GM21825 (cell line): Measurements from ENCODE around the gene PACRG.

Experiments
- ATAC-seq: cut with Tn5 transposase; IDR thresholded peaks from one replicate; pipeline ENCODE4 v1.9.1; 2021; ENCODE audit warnings: mild to moderate bottlenecking, moderate library complexity; ENCODE audit not compliant: unreplicated experiment

PACRG gene

DNA sequence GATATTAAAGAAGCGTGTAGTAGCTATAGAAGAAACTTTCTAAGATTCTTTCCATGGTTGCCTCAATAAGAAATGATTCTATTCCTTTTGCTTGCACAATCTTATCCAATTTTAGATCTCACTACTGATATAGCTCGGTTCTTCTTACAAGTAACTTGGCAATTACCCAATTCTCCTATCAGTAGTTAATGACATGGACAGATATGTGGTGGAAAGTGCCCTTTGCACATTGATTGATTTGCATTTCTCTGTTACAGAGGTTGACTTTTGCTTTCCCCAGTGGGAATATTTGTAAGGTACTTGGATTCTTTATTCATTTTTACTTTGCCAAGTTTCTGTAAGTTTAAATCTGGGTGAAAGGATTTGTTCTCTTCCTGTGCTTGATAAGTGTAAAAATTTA is 593.0 kb downstream of the PACRG start:
- ATAC-seq, result no peak

DNA sequence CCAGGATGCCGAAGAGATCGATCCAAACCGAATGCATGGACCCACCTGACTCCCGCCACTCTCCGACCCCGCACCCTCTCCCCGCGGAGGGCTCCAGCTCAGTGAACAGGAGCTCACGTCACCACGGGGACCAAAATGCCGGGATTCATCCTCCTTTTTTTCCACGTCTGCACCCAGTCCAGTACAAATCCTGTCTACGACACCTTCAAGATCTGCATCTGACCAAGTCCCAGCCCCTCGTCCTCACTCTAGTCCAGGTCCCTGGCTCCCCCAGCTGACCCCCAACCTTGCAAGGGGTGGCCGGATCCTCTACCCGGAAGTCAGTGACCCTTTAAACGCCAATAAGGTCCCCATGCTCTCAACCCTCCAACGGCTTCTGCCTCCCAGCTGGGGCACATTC is 593.9 kb downstream of the PACRG start:
- ATAC-seq, result no peak

DNA sequence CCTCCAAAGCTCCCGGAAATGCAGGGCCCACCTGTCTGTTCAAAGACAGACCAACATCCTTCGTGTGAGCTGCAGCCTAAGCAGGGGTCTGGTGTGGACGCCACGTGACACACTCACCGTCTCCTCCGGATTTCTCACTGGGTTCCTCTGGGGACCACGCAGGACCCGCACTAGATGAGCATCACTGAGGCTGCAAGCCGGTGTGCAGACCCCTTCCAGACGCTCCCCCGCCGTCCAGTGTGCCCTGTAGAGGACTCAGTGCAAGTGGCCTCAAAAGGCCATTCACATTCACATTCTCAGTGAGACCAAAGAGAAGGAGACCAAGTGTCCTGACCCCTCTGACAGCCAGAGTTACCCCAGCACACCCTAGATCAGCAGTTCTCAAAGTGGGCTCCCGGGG is 595.5 kb downstream of the PACRG start:
- ATAC-seq, result no peak

DNA sequence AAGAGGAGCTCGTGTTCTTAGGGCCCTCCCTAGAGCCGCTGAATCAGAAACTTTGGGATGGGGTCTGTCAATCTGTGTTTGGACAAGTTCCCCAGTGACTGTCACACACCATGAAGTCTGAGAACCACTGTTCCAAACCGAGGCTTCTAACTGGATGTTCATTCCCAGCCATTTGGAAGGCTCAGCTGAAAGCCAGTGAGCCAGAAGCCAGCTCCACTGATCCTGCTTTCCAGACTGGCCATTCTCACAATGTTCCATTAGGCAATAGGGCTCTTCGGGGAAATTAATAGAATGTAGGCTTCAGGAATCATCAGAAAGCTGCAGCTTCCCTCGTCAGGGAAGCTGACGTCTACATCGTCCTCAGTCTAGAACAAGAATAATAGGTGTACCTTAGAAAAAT is 595.9 kb downstream of the PACRG start:
- no peak for ATAC-seq

DNA sequence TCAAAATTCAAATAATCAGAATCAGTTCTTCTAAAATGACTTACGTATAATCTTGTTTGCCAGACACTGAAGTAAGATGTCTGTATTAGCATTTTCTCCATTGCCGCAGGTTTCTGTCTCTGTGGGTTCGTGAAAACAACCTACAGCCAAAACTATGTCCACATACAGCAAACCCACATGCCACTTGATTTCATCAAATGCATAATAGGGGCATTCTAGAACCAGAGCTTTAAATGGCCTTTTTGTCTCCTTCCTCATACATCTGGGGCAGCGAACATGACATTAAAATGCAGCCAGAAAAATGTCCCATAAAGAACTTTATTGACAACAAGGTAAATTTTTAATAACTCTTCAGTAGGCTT is 596.5 kb downstream of the PACRG start:
- no peak for ATAC-seq

DNA sequence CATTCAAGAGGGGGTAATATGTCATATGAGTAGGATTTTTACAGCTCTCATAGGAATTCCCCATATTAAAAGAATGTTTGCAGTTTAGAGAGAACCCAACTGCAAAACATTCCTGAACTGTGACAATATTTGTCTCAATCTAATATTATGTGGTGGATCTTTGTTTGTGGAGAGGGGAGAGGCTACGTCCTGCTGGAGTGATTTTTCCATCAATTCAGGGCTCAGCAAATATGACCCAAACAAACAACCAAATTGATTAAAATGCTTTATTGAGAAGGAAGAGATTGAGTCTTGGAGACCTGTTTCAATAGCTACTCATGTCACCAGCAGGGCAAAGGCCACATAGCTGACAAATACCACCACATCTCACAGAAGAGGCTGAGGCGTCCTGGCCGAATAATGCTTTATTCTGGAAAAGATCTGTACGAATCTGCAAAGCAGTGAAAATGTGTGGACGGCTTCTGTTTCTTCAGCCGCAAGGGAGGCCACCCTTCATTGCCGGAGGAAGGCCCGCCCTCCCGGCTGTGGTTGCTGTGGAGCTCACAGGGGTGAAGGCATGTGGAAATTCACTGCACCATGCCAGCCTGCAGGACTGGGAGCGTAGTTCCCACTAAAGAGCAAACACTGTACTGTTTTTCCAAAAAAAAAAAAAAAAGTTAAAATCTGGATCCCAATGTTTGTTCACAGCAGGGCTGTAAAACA is 597.1 kb downstream of the PACRG start:
- no peak for ATAC-seq

DNA sequence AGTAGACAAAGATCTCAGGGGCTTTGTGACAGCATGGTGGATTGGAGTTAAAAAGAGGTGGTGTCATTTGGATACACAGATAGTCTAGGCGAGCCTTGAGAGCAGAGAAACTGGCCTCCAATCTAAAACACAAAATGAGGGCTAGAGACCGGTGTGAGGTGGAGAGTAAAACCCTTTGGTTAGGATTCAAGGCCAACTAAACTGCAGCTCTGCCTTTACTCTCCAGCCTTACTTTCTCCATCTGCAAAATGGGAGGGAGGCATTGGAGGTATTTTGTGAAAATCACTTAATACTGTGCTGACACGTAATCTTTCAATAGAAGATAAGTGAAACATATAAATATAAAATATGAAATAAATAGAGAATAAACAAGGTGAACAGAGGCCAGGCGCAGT is 597.6 kb downstream of the PACRG start:
- no peak for ATAC-seq

DNA sequence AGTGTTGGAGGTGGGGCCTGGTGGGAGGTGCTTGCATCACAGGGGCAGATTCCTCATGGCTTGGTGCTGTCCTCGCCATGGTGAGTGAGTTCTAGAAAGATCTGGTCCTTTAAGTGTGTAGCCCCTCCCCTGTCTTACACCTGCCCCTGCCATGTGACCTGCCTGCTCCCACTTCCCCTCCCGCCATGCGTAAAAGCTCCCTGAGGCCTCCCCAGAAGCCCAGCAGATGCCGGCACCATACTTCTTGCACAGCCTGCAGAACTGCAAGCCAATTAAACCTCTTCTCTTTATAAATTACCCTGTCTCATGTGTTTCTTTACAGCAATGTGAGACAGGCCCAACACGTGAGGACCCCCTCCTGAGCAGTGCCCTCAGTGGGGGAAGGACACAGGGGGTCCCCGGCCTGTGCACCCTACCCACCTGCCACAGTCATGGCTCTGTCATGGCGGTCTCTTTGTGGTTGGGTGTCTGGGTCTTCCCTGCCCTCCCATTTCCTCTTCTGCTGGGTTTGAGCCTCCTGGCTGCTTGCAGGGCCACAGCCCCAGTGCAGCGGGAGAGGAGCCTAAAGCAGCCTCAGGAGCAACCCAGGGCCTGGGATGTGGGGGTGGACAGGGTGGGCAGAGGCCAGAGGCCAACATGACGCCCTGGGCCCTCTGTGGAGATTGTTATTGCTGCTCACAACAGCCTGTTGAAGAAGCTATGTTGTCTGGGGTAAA is 599.5 kb downstream of the PACRG start:
- ATAC-seq, result no peak

DNA sequence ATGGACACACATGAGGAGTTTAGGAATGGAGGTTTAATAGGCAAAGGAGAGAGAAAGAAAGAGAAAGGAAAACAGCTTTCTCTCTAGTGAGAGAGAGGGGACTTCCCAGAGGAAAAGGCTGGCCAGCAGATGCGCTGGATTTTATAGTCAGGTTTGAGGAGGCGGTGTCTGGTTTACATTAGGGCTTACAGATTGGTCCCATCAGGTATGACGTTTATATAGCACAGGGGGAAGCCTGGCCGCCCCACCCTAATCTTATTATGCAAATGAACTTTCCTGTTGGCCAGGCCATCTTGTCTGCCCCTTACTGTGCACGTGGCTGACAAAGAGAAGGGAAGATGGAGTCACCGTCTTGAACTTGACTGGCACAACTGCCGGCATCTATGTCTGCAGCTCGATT is 600.1 kb downstream of the PACRG start:
- ATAC-seq, result no peak

DNA sequence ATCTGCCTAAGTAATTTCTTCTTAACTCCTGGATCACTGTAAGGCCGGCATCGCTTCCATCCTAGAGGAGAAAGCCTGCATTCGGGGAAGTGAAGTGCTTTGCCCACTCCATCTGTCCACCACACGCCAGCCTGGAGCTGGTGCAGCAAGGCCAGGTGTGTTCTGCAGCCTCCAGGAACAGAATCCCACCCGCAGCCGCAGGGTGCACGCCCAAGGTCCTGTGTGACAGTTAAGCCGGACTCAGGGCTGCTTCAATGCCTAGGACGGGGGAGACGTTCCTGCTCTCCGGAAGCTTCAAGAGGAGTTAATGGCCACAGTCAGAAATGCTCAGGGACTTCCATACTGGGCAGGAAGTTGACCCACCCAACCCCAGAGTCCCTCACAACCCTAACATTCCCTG is 600.6 kb downstream of the PACRG start:
- no peak for ATAC-seq

DNA sequence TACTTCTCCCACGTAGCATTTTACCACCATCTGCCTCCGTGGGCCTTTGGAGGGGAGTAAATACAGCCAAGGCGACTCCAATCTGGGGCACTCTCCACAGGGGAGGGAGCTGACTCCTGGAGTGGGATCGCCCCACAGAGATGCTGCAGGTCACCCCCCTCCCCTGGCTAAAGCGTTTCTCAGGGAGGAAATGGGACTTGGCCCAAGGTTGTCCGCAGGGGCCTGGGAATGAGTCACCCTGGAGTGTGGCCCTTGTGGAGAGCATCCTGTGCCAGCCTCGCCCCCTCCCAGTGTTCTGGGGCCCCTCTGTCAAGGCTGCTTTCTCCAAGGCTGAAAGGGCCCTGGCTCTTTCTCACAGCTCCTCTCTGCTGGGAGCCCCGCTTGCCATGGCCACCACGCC is 602.2 kb downstream of the PACRG start:
- no peak for ATAC-seq

DNA sequence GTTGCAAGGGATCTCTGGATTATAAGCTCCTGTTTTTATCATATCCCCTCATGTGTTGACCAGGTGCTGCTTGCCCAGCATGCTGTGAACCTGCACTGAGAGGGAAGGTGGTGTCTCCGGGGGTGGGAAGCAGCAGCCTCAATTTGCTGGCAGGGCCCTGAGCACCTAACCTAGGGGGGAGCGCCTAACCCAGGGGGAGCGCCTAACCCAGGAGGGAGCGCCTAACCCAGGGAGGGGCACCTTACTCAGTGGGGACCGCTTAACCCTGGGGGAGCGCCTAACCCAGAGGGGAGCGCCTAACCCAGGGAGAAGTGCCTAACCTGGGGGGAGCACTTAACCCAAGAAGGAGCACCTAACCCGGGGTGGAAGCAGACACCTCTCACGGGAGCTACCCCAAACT is 603.5 kb downstream of the PACRG start:
- no peak for ATAC-seq

DNA sequence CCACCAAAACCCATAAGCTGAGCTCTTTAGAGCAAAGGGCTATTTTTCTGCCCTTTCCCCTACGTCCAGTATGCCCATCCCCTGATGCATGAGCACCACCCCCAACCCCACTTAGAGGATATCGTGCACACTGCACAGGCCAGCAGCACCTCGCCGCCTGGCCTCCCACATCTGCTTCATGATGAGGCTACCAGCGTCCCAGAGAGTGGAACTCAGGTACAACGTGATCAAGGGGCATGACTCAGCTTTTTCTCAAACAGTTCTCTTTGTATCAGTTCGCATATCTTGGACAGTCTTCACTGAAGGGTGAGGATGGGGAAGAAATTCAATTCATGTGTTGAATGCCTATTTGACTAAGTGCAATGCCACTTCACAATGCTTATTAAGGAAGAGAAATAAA is 604.8 kb downstream of the PACRG start:
- no peak for ATAC-seq

DNA sequence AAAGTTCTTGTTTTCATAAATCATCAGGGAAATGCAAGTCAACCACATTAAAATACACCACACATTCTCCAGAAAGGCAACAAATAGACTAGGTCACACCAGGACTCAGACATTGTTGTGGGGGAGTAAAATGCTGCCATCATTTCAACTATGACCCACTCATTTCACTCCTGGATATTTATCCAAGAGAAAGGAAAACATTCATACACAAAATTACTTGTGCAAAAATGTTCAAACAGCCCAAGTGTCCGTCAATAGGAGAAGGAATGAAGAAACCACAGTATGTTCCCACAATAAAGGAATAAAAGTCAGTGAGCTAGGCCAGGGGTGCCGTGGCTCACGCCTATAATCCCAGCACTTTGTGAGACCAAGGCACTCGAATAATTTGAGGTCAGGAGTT is 605.3 kb downstream of the PACRG start:
- no peak for ATAC-seq

DNA sequence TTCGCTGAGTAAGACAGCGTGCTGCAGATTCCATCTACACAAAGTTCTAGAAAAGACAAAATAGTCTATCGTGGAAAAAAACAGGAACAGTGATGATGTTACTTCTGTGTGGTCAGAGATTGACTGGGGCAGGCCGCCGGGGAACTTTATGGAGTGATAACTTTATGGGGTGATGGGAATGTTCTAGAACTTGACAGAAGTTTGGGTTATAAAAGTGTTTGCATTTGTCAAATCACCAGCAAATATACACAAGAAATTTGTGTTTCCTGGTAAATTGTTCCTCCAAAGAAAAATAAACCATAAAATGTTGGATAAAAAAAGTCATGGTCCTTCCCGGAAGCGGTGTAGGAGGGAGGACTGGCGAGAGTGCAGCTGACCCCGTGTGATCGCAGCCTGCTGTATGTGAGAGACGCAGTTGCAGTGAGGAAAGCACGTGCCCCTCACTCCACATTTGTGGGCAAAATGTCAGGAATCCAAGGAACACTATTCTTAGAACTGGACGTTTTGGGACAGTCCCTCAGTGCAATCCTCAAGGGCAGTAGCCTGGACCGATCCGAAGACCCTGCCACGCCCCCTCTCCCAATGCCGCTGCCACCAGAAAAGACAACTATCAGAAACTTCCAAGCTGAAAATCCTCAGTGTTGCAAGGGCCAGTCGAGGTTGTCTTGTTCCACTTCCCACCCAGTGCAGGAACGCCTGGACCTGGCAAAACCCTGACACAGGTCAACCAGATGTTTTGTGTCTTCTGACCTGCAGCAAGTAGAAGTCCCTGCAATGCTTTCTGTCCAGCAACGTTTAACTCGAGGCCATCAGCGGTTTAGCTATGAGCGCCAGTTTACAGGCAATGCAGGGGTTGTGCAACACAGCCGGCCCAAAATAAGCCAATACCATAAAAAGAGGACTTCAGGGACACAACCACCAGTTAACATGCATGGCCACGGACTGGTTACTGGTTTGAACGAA is 606.2 kb downstream of the PACRG start:
- no peak for ATAC-seq

DNA sequence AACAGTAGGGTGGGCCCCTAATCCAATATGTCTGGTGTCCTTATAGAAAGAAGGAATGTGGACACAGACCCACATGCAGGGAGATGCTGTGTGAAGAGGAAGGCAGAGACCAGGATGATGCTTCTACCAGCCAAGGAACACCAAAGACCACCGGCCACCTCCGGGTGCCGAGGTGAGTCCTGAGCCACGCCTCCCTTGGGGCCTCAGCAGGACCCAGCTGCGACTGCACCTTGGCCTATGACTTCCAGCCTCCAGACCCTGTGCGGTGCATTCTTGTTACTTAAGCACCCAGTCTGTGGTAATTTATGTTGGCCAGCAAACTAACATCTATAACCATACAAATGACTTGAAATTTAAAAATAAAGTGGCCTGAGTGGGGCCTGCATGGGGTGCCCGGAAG is 607.3 kb downstream of the PACRG start:
- no peak for ATAC-seq

DNA sequence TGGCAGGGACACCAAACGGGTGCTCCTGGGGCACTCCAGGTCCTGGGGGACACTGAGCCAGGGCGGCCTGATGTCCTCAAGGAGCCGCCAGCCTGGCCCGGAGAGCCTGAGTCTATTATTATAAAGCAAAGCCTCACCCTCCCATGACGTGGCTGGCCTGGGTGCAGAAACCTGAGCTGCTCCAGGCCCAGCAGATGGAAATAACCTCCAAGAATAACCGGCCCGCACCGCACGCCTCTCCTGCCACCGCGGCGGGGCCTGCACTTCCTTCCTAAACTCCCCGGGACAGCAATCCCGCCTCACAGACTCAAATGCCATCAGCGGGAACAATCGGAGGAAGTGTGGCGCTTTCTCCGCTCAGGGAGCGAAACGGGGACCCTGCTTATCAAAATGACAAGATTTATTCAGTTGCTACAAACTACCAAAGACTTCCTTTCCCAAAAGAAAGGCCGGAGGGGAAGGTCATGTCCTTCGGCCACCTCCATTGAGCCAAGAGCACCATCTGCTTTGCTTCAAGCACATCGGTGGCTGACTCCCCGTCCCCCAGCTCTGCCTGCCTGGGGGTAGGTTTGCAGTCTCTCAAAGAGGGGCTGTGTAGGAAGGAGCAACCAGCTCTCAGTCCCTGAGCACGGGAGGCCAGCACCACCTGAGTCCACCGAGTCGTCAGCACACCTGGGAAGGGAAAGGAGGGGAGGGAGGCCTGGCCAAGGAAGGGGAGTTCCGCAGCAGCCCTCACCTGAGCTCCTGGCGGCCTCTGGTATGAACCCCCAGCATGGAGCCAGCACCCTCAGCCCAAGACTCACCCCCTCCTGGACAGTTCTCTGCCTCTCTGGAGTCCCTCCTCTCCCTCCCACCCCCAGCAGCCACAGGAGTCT is 608.1 kb downstream of the PACRG start:
- ATAC-seq, result no peak

DNA sequence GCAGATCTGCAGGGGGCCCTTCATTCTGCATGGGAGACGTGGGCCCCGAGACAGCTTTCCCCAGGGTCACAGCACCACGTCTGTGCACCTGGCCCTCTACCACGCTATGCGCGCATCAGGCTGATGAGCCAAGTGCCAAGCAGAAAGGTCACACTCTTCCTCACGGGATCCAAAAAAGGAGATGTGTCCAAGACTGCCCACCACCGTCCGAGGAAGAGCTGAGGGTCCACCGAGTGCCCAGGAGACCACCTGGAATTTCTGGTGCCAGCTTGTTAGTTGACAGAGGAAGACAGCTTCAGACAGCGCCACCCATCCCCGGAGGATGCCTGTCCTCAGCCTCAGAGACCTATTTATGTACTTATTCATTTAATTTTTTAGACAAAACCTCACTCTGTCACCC is 609.2 kb downstream of the PACRG start:
- no peak for ATAC-seq

DNA sequence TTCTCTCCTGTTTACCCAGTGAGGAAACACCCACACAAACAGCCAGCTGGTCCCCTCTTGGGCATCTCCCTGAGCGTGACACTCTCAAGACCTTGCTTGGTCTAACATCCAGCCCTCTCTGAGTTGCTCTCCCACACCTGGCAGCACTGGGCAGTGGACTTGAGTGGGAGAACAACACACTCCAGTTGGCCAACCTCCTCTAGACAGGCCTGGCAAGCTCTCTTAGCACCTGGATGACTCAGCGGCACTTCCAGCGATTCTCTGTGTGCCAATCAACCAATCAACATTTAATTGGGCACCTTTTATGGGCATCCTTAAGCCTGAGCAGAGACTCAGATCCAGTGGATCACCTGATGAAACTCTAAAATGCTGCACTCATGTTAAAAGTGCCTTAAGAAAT is 610.2 kb downstream of the PACRG start:
- ATAC-seq, result no peak

DNA sequence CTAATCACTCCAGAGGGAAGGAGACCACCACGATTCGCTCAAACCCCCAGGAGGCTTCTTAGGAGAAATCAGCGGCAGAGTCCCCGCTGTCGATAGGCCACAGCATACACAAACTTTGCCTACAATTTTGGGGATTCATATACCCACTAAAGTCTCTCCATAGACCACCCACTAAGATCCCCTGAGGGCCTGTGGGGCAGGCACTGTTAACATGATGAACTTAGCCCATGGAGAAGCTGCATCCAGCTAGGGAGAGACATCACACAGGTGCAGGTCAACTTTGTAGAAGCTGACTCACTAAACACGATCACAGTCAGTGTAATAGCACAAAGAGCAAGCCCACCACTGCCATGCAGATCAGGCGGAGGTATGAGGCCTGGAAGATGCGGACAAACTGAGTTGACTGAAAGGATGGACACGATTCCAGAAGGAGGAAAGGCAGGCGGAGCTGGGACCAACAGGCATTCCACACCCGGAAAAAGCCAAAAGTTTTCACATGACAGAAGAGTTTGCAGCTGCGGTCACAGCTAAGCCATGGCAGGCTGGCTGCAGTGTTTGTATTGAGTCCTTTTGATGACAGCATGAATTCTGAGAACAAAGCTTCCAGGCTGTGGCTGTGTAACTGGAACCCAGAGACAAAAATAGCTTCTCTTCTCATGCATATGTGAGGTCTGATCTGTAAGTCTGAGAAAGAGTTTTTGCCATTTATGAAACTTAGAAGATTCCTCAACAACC is 611.1 kb downstream of the PACRG start:
- no peak for ATAC-seq
